ENCODE measurements around the gene ITPR2.
"Not testable (repeated sequence)": the region's sequence is repeated elsewhere in the genome, so short reads cannot be mapped to it uniquely, and the experiment has no call there.

Gene ITPR2

GRCh38 chr12:26614011-26614616, 218.9 kb downstream of the ITPR2 start:
- peak; percentile 54 for DNase-seq

GRCh38 chr12:26612203-26612602, 220.8 kb downstream of the ITPR2 start:
- DNase-seq = no peak

GRCh38 chr12:26611598-26611997, 221.4 kb downstream of the ITPR2 start:
- no peak for DNase-seq

- no peak for DNase-seq
Observed at GRCh38 chr12:26610774-26611173, 222.2 kb downstream of the ITPR2 start.

GRCh38 chr12:26609986-26610385, 223.0 kb downstream of the ITPR2 start:
- DNase-seq = no peak

GRCh38 chr12:26608706-26609105, 224.3 kb downstream of the ITPR2 start:
- no peak for DNase-seq

- no peak for DNase-seq
Observed at GRCh38 chr12:26608273-26608672, 224.7 kb downstream of the ITPR2 start.

- no peak for DNase-seq
Observed at GRCh38 chr12:26606911-26607310, 226.1 kb downstream of the ITPR2 start.

- DNase-seq = not testable (repeated sequence)
Observed at GRCh38 chr12:26604813-26605212, 228.2 kb downstream of the ITPR2 start.

- DNase-seq = no peak
Observed at GRCh38 chr12:26599096-26599695, 233.8 kb downstream of the ITPR2 start.

GRCh38 chr12:26595806-26596205, 237.2 kb downstream of the ITPR2 start:
- DNase-seq = no peak

GRCh38 chr12:26580619-26581018, 252.4 kb downstream of the ITPR2 start:
- DNase-seq = no peak

- peak; percentile 7 for DNase-seq
Observed at GRCh38 chr12:26576266-26576665, 256.7 kb downstream of the ITPR2 start.

GRCh38 chr12:26573225-26573909, 259.6 kb downstream of the ITPR2 start:
- peak; percentile 22 for DNase-seq

GRCh38 chr12:26572137-26572536, 260.9 kb downstream of the ITPR2 start:
- DNase-seq = no peak

- DNase-seq = no peak
Observed at GRCh38 chr12:26571560-26571959, 261.4 kb downstream of the ITPR2 start.

GRCh38 chr12:26567126-26567525, 265.9 kb downstream of the ITPR2 start:
- no peak for DNase-seq

GRCh38 chr12:26566675-26567074, 266.3 kb downstream of the ITPR2 start:
- no peak for DNase-seq

GRCh38 chr12:26566186-26566585, 266.8 kb downstream of the ITPR2 start:
- no peak for DNase-seq

GRCh38 chr12:26564391-26564790, 268.6 kb downstream of the ITPR2 start:
- no peak for DNase-seq

GRCh38 chr12:26563552-26563951, 269.4 kb downstream of the ITPR2 start:
- DNase-seq = no peak

- DNase-seq = no peak
Observed at GRCh38 chr12:26557326-26557725, 275.7 kb downstream of the ITPR2 start.

GRCh38 chr12:26556916-26557315, 276.1 kb downstream of the ITPR2 start:
- no peak for DNase-seq

GRCh38 chr12:26555139-26555538, 277.9 kb downstream of the ITPR2 start:
- DNase-seq = no peak

Data from hematopoietic multipotent progenitor cell treated with erythropoietin and hydrocortisone succinate and interleukin-3 and kit ligand, for 6 days (in vitro differentiated cells).